DND-41 (cell line): Measurements from ENCODE around the gene ESR2.

Source experiments
- ATAC-seq: fragments of 200-7000 bp; cut with Tn5 transposase; 3 replicates; pipeline ENCODE4 v1.9.1; 2021; ENCODE audit warnings: low read depth; ENCODE audit not compliant: insufficient read depth
- DNase-seq: peaks from one replicate; pipeline ENCODE4 v3.0.0-alpha.2; 2020
- H2AFZ ChIP-seq: 2 replicates; pipeline ENCODE4 v1.6.0; 2012; ENCODE audit warnings: low read depth, low read length
- H3K27ac ChIP-seq: 2 replicates; pipeline ENCODE4 v1.5.1; 2012; ENCODE audit warnings: low read length, inconsistent platforms
- H3K27me3 ChIP-seq: fragments of 200-600 bp; sonication (generic); 2 replicates; pipeline ENCODE4 v1.6.0; 2012; ENCODE audit warnings: low read length, mild to moderate bottlenecking, inconsistent platforms; ENCODE audit not compliant: insufficient read depth, poor library complexity
- H3K36me3 ChIP-seq: 2 replicates; pipeline ENCODE4 v1.5.1; 2012; ENCODE audit warnings: low read length, inconsistent platforms; ENCODE audit not compliant: insufficient read depth
- H3K4me1 ChIP-seq: 2 replicates; pipeline ENCODE4 v1.5.1; 2012; ENCODE audit warnings: mild to moderate bottlenecking, low read length; ENCODE audit not compliant: insufficient read depth
- H3K4me2 ChIP-seq: 2 replicates; pipeline ENCODE4 v1.6.0; 2012; ENCODE audit warnings: mild to moderate bottlenecking, moderate library complexity, low read length, inconsistent platforms; ENCODE audit not compliant: insufficient read depth
- H3K4me3 ChIP-seq, 2 experiments: fragments of 200-600 bp in 1 of 2; shearing (Covaris generic) in 1 of 2; 2 replicates each; pipeline ENCODE4 v1.5.1; 2012 to 2016; ENCODE audit warnings: inconsistent platforms in 2 of 2, low read length in 2 of 2, mild to moderate bottlenecking in 2 of 2, low read depth in 1 of 2, moderate library complexity in 1 of 2
- H3K79me2 ChIP-seq: 2 replicates; pipeline ENCODE4 v1.6.0; 2012; ENCODE audit warnings: low read length, inconsistent platforms; ENCODE audit not compliant: insufficient read depth
- H3K9ac ChIP-seq: 2 replicates; pipeline ENCODE4 v1.6.0; 2012; ENCODE audit warnings: low read depth, mild to moderate bottlenecking, inconsistent platforms, low read length, moderate library complexity
- H3K9me3 ChIP-seq: 2 replicates; pipeline ENCODE4 v1.5.1; 2012; ENCODE audit warnings: low read length, moderate library complexity, mild to moderate bottlenecking, inconsistent platforms; ENCODE audit not compliant: insufficient read depth, severe bottlenecking
- H4K20me1 ChIP-seq: 2 replicates; pipeline ENCODE4 v1.6.0; 2012; ENCODE audit warnings: low read length; ENCODE audit not compliant: insufficient read depth
- EZH2 ChIP-seq: IDR thresholded peaks from 3 replicates; pipeline ENCODE4 v1.6.1; 2012; ENCODE audit warnings: borderline replicate concordance, low read depth, mild to moderate bottlenecking, moderate library complexity, low read length, inconsistent platforms; ENCODE audit not compliant: severe bottlenecking
- TF ChIP-seq, protein P1 (sequence below): IDR thresholded peaks from 2 replicates; pipeline ENCODE4 v1.5.1; 2012; ENCODE audit warnings: borderline replicate concordance, low read length, moderate library complexity, mild to moderate bottlenecking; ENCODE audit not compliant: poor library complexity, severe bottlenecking; ENCODE audit errors: extremely low read depth

ESR2 gene

DNA sequence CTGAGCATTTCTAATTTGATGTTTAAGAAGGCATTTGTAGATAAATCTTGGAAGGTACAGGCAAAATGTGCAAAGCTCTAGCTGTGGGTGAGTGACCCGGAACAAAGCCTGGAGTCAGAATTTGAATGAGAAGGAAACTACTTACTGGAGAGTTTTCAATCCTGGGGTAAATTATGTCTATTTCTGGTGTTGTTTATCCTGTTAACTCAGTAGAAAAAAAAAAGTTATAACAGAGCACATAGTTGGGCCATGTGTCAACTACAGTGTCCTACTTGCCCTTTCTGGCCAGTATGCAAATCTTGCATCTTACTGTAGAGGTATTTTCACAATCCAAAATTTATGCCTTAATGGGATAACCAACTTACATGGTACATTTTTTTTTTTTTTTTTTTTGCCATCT, 259.0 kb downstream of the ESR2 start:
- Histone ChIP-seq H3K79me2 (no peaks in the 10 kb centered on the region), H3K4me2 (no peak overlapping the region), H3K9me3 (no peaks in the 10 kb centered on the region), H4K20me1 (no peaks in the 10 kb centered on the region), H3K27ac (no peak overlapping the region), H3K36me3 (peaks cover 64% of the 10 kb centered on the region), H2AFZ (no peak overlapping the region), H3K9ac (no peak overlapping the region), H3K27me3 (no peaks in the 10 kb centered on the region), H3K4me1 (no peaks in the 10 kb centered on the region), H3K4me3 (no peak overlapping the region)
- no peak for DNase-seq
- TF ChIP-seq EZH2, result no peak
- TF ChIP-seq, protein P1, sequence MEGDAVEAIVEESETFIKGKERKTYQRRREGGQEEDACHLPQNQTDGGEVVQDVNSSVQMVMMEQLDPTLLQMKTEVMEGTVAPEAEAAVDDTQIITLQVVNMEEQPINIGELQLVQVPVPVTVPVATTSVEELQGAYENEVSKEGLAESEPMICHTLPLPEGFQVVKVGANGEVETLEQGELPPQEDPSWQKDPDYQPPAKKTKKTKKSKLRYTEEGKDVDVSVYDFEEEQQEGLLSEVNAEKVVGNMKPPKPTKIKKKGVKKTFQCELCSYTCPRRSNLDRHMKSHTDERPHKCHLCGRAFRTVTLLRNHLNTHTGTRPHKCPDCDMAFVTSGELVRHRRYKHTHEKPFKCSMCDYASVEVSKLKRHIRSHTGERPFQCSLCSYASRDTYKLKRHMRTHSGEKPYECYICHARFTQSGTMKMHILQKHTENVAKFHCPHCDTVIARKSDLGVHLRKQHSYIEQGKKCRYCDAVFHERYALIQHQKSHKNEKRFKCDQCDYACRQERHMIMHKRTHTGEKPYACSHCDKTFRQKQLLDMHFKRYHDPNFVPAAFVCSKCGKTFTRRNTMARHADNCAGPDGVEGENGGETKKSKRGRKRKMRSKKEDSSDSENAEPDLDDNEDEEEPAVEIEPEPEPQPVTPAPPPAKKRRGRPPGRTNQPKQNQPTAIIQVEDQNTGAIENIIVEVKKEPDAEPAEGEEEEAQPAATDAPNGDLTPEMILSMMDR, result no peak
- no peak for ATAC-seq
